CD4-positive, CD25-positive, alpha-beta regulatory T cell (primary cell): Measurements from ENCODE around the gene FOXL1. TPM values are rescaled to one million over a fixed set of nuclear protein-coding genes. Genes with fewer than 3 reads are reported as not detected.
A peak's percentile ranks its signal among the peaks of the same experiment; 100 is the strongest.

ENCODE experiments used
- ATAC-seq, 2 donors: fragments of 150-1000 bp; cut with Tn5 transposase; one replicate each; pipeline ENCODE4 v1.10.0; 2021; ENCODE audit warnings: low read depth in 2 of 2, moderate number of reproducible peaks in 2 of 2, moderate library complexity in 1 of 2
- DNase-seq, 3 donors: peaks; one replicate each; pipeline versions ENCODE4 v3.0.0 to v3.0.0-alpha.2; 2012 to 2022; ENCODE audit warnings: mixed read lengths in 1 of 3
- H3K27ac ChIP-seq: one replicate; pipeline ENCODE4 v1.7.0; 2013; ENCODE audit warnings: mild to moderate bottlenecking, low read length; ENCODE audit not compliant: insufficient read depth, poor library complexity, severe bottlenecking
- H3K27me3 ChIP-seq: one replicate; pipeline ENCODE4 v1.7.0; 2013; ENCODE audit warnings: low read length; ENCODE audit not compliant: control insufficient read depth, insufficient read depth
- H3K36me3 ChIP-seq: one replicate; pipeline ENCODE4 v1.7.0; 2013; ENCODE audit warnings: mild to moderate bottlenecking, low read length, moderate library complexity; ENCODE audit not compliant: control insufficient read depth, insufficient read depth
- H3K4me1 ChIP-seq: 2 replicates; pipeline ENCODE4 v1.7.0; 2013; ENCODE audit warnings: mild to moderate bottlenecking, low read length; ENCODE audit not compliant: insufficient read depth, control insufficient read depth, poor library complexity, severe bottlenecking
- H3K4me3 ChIP-seq: one replicate; pipeline ENCODE4 v1.7.0; 2013; ENCODE audit warnings: low read depth, mild to moderate bottlenecking, low read length, moderate library complexity
- H3K9me3 ChIP-seq, 2 experiments: 1 replicate in 1 of 2; 2 replicates in 1 of 2; pipeline ENCODE4 v1.7.0; 2013; ENCODE audit warnings: low read length in 2 of 2, mild to moderate bottlenecking in 1 of 2, moderate library complexity in 1 of 2; ENCODE audit not compliant: control insufficient read depth in 2 of 2
- H3K27ac Mint-ChIP-seq, 3 donors: one replicate each; pipeline ENCODE4 v1.8.0; 2020 to 2022; ENCODE audit warnings: mild to moderate bottlenecking in 3 of 3, mixed read lengths in 3 of 3, moderate library complexity in 2 of 3
- H3K27me3 Mint-ChIP-seq: one replicate; pipeline ENCODE4 v1.8.0; 2022; ENCODE audit warnings: mild to moderate bottlenecking, mixed read lengths
- H3K36me3 Mint-ChIP-seq: one replicate; pipeline ENCODE4 v1.8.0; 2020; ENCODE audit warnings: mixed read lengths
- H3K4me1 Mint-ChIP-seq, 4 donors: one replicate each; pipeline ENCODE4 v1.8.0; 2020 to 2022; ENCODE audit warnings: mixed read lengths in 4 of 4, mild to moderate bottlenecking in 1 of 4
- H3K4me3 Mint-ChIP-seq, 4 donors: one replicate each; pipeline ENCODE4 v1.8.0; 2020 to 2022; ENCODE audit warnings: mild to moderate bottlenecking in 4 of 4, mixed read lengths in 4 of 4, moderate library complexity in 3 of 4
- H3K9me3 Mint-ChIP-seq, 7 donors: one replicate each; pipeline ENCODE4 v1.8.0; 2020 to 2022; ENCODE audit warnings: mixed read lengths in 7 of 7, mild to moderate bottlenecking in 3 of 7, moderate library complexity in 2 of 7
- polyA plus RNA-seq, 4 donors: library from polyadenylated mRNA; unstranded; fragments of 300-500 nt; fragmentation: Illumina TruSeq; gene quantifications; one replicate each; pipeline ENCODE4 v1.2.3, GENCODE V29; 2021
- total RNA-seq: library from RNA; stranded (reverse); gene quantifications from one replicate; pipeline ENCODE4 v1.2.3, GENCODE V29; 2022

FOXL1 gene
- total and polyA plus RNA-seq, 5 donors from 2014 or later = not detected

GRCh38 chr16:86628614-86629013, 50.3 kb downstream of the FOXL1 start:
- no peak overlapping the region for H3K27ac ChIP-seq
- Mint-ChIP-seq H3K4me3 (no peak overlapping the region), H3K27me3 (peaks cover 16% of the 10 kb centered on the region), H3K36me3 (no peaks in the 10 kb centered on the region), H3K9me3 (no peaks in the 10 kb centered on the region), H3K27ac (no peak overlapping the region), H3K4me1 (no peaks in the 10 kb centered on the region)
- H3K27me3 ChIP-seq = no peaks in the 10 kb centered on the region
- H3K36me3 ChIP-seq = no peaks in the 10 kb centered on the region
- H3K9me3 ChIP-seq = no peaks in the 10 kb centered on the region
- no peak overlapping the region for H3K4me3 ChIP-seq
- DNase-seq = no peak
- H3K4me1 ChIP-seq = no peaks in the 10 kb centered on the region
- ATAC-seq = no peak

- Histone ChIP-seq H3K36me3 (no peaks in the 10 kb centered on the region), H3K4me1 (no peaks in the 10 kb centered on the region), H3K27me3 (no peaks in the 10 kb centered on the region), H3K27ac (no peak overlapping the region), H3K4me3 (no peak overlapping the region), H3K9me3 (no peaks in the 10 kb centered on the region)
- Mint-ChIP-seq H3K4me1 (no peaks in the 10 kb centered on the region), H3K27ac (no peak overlapping the region), H3K27me3 (peaks cover 9% of the 10 kb centered on the region), H3K4me3 (no peak overlapping the region), H3K36me3 (no peaks in the 10 kb centered on the region), H3K9me3 (peaks cover 0 to 2% (median 0%) of the 10 kb centered on the region in 7 donors)
- no peak for DNase-seq
- no peak for ATAC-seq
Observed at GRCh38 chr16:86630471-86630870, 52.1 kb downstream of the FOXL1 start.

- Mint-ChIP-seq H3K4me1 (no peaks in the 10 kb centered on the region), H3K27me3 (peaks cover 9% of the 10 kb centered on the region), H3K4me3 (no peak overlapping the region), H3K27ac (peak overlapping the region in 1 of 3 donors; percentile 39), H3K36me3 (no peaks in the 10 kb centered on the region), H3K9me3 (peaks cover 0 to 2% (median 0%) of the 10 kb centered on the region in 7 donors)
- Histone ChIP-seq H3K27ac (no peak overlapping the region), H3K36me3 (no peaks in the 10 kb centered on the region), H3K4me1 (no peaks in the 10 kb centered on the region), H3K9me3 (no peaks in the 10 kb centered on the region), H3K27me3 (no peaks in the 10 kb centered on the region), H3K4me3 (no peak overlapping the region)
- ATAC-seq (no peak), DNase-seq (no peak)
Observed at GRCh38 chr16:86631444-86631843, 53.1 kb downstream of the FOXL1 start.

Other genes starting within 250 kb of the FOXL1 start
- not detected for gene FOXF1, start 68.0 kb upstream of the FOXL1 start, total RNA-seq
- gene FOXF1, start 68.0 kb upstream of the FOXL1 start, polyA plus RNA-seq = not detected
- 18.4 TPM for gene MTHFSD, start 23.3 kb upstream of the FOXL1 start, total RNA-seq
- 10 to 100 TPM; 13.4 to 19.4 (median 16.2) TPM for gene MTHFSD, start 23.3 kb upstream of the FOXL1 start, polyA plus RNA-seq
- not detected for gene FOXC2, start 11.7 kb upstream of the FOXL1 start, total RNA-seq
- not detected for gene FOXC2, start 11.7 kb upstream of the FOXL1 start, polyA plus RNA-seq